ENCODE data around the gene CSF1R. TPM values are rescaled to one million over a fixed set of nuclear protein-coding genes. Genes with fewer than 3 reads are reported as not detected.

Gene CSF1R
- total RNA-seq, 3 donors from 2014 or later (not counting 1 experiment from before 2014, with no cell fraction given), result 4.9 to 39.0 (median 7.8) TPM

GRCh38 chr5:150105928-150106615 lies 19.7 kb upstream of the CSF1R start:
- Histone ChIP-seq H3K36me3 (ENCODE audit: control insufficient read depth, insufficient read depth, low read length) (no peaks in the 10 kb centered on the region), H3K4me1 (ENCODE audit: control insufficient read depth, insufficient read depth, low read length) (peaks cover 6% of the 10 kb centered on the region), H3K9me3 (ENCODE audit: control insufficient read depth, insufficient read depth, low read length) (no peaks in the 10 kb centered on the region), H3K4me3 (ENCODE audit: low read length) (no peak overlapping the region), H3K27me3 (ENCODE audit: control insufficient read depth, insufficient read depth, low read length) (no peaks in the 10 kb centered on the region), H3K27ac (ENCODE audit: low read length) (no peak overlapping the region)
- H3K4me3 Mint-ChIP-seq, result no peak overlapping the region
- WGBS (ENCODE audit: insufficient coverage), result 90% methylated on average over 6 of the region's 7 CpGs
- peaks cover 9 to 14% of the 10 kb centered on the region in 2 donors for H3K27me3 Mint-ChIP-seq (ENCODE audit: low read depth in 2 of 2)
- TF ChIP-seq, protein P1, sequence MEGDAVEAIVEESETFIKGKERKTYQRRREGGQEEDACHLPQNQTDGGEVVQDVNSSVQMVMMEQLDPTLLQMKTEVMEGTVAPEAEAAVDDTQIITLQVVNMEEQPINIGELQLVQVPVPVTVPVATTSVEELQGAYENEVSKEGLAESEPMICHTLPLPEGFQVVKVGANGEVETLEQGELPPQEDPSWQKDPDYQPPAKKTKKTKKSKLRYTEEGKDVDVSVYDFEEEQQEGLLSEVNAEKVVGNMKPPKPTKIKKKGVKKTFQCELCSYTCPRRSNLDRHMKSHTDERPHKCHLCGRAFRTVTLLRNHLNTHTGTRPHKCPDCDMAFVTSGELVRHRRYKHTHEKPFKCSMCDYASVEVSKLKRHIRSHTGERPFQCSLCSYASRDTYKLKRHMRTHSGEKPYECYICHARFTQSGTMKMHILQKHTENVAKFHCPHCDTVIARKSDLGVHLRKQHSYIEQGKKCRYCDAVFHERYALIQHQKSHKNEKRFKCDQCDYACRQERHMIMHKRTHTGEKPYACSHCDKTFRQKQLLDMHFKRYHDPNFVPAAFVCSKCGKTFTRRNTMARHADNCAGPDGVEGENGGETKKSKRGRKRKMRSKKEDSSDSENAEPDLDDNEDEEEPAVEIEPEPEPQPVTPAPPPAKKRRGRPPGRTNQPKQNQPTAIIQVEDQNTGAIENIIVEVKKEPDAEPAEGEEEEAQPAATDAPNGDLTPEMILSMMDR (IDR thresholded peaks at IDR 0.05), result no peak
- DNase-seq (no peak), ATAC-seq (no peak)
- H3K36me3 Mint-ChIP-seq, result no peaks in the 10 kb centered on the region
- no peaks in the 10 kb centered on the region for H3K4me1 Mint-ChIP-seq
- H3K9me3 Mint-ChIP-seq, result no peaks in the 10 kb centered on the region
- intact Hi-C loops (cut with micrococcal nuclease), result no loop called here
- no peak overlapping the region for H3K27ac Mint-ChIP-seq

DNA sequence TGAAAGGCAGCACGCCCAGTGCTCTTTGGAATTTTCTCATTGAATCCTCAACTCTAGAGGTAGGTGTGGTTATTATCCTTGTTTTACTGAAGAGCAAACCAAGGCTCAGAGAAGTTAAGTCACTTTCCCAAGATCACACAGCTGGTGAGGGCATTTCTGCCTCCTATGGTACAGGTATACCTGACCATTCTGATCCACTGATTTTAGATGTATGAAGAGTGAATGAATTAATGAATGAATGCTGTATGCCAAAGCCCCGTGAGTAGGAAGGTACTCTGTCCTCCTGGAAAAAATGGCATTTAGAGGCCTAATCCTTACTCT lies 18.2 kb upstream of the CSF1R start:
- TF ChIP-seq, protein P1 (IDR thresholded peaks at IDR 0.05), result no peak
- Mint-ChIP-seq H3K4me3 (no peak overlapping the region), H3K4me1 (no peaks in the 10 kb centered on the region), H3K36me3 (no peaks in the 10 kb centered on the region), H3K9me3 (no peaks in the 10 kb centered on the region), H3K27ac (no peak overlapping the region), H3K27me3 (ENCODE audit: low read depth in 2 of 2) (peaks cover 10 to 16% of the 10 kb centered on the region in 2 donors)
- no peak overlapping the region for H3K4me3 ChIP-seq (ENCODE audit: low read length)
- no peaks in the 10 kb centered on the region for H3K36me3 ChIP-seq (ENCODE audit: control insufficient read depth, insufficient read depth, low read length)
- WGBS (ENCODE audit: insufficient coverage), result 92% methylated on average over 2 of the region's 2 CpGs
- no peak overlapping the region for H3K27ac ChIP-seq (ENCODE audit: low read length)
- no peaks in the 10 kb centered on the region for H3K9me3 ChIP-seq (ENCODE audit: control insufficient read depth, insufficient read depth, low read length)
- ATAC-seq (no peak), DNase-seq (no peak)
- no peaks in the 10 kb centered on the region for H3K27me3 ChIP-seq (ENCODE audit: control insufficient read depth, insufficient read depth, low read length)
- peaks cover 6% of the 10 kb centered on the region for H3K4me1 ChIP-seq (ENCODE audit: control insufficient read depth, insufficient read depth, low read length)
- intact Hi-C loops (cut with micrococcal nuclease), result no loop called here

GRCh38 chr5:150103678-150104549 lies 17.6 kb upstream of the CSF1R start:
- Mint-ChIP-seq H3K27ac (no peak overlapping the region), H3K36me3 (no peaks in the 10 kb centered on the region), H3K9me3 (no peaks in the 10 kb centered on the region), H3K27me3 (ENCODE audit: low read depth in 2 of 2) (peaks cover 12 to 20% of the 10 kb centered on the region in 2 donors), H3K4me1 (no peaks in the 10 kb centered on the region), H3K4me3 (no peak overlapping the region)
- Histone ChIP-seq H3K4me1 (ENCODE audit: control insufficient read depth, insufficient read depth, low read length) (peaks cover 6% of the 10 kb centered on the region), H3K27me3 (ENCODE audit: control insufficient read depth, insufficient read depth, low read length) (no peaks in the 10 kb centered on the region), H3K9me3 (ENCODE audit: control insufficient read depth, insufficient read depth, low read length) (no peaks in the 10 kb centered on the region), H3K27ac (ENCODE audit: low read length) (no peak overlapping the region), H3K36me3 (ENCODE audit: control insufficient read depth, insufficient read depth, low read length) (no peaks in the 10 kb centered on the region), H3K4me3 (ENCODE audit: low read length) (no peak overlapping the region)
- no peak for ATAC-seq
- intact Hi-C loops (cut with micrococcal nuclease), result no loop called here
- DNase-seq, result no peak
- WGBS (ENCODE audit: insufficient coverage), result 89% methylated on average over 5 of the region's 5 CpGs
- TF ChIP-seq, protein P1 (IDR thresholded peaks at IDR 0.05), result no peak
